ENCODE data around the gene PSMC4.
A peak's percentile ranks its signal among the peaks of the same experiment; 100 is the strongest.

Gene PSMC4

DNA sequence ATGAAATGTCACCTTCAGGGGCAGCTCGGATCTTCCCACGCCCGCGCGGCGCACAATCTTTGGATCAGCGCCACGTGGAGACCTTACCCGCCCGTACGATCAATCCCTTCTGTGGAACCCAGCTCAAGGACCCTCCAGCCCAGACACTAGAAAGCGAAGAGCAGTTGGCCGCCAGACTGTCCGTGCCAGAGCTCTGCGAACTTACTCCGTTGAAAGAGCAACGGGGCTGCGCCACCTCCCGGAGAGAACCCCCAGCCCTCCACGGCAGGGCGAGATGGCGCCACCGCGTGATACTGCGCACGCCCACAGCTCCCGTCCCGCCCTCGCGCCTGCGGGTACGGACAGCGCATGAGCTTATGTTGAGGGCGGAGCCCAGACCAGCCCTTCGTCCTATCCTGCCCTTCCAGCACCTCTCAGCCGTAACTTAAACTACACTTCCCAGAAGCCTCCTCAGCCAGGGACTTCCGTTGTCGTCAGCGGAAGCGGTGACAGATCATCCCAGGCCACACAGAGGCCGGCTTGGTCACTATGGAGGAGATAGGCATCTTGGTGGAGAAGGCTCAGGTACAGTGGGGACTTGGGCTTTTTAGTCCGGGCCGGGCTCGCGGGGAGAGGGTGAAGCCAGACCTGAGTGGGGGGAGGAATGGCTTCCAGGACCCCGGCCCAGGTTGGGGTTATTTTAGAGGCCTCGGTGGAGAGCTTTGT, at the start of gene PSMC4:
Gene PSMC4 (plus strand): TSS at position 491 of the 705 bp plus-strand sequence. CDS start 38 bp downstream, at position 529.
- TF ChIP-seq ZNF274 (IDR thresholded peaks at IDR 0.05; ENCODE audit: low read depth, low read length), result no peak

DNA sequence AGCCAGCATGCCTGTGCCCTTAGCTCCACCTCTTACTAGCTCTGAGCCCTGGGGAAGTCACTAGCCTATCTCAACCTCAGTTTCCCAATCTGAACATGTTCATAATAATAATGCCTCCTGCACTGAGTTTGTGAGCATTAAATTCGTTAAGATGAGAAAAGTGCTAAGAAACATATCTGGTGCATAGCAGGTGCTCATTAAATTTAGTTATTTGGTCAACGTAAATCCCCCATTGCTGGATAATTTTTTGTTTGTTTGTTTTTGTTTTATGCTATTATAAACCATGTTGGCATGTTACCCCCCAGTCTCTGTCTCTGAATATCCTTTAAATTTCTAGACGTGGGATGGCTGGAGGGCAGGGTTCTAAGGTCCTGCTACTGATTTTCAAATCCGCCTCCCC, 47.1 kb upstream of the PSMC4 start:
- H3K4me3 ChIP-seq (ENCODE audit: low read length), result no peak overlapping the region
- no peak for TF ChIP-seq ZNF274 (IDR thresholded peaks at IDR 0.05; ENCODE audit: low read depth, low read length)

More for the DNA sequence above, at the start of gene PSMC4:
- H3K4me3 ChIP-seq (ENCODE audit: low read length), result peak within 1 kb of the TSS; percentile 89

- no peak overlapping the region for H3K4me3 ChIP-seq (ENCODE audit: low read length)
- no peak for TF ChIP-seq ZNF274 (IDR thresholded peaks at IDR 0.05; ENCODE audit: low read depth, low read length)
Measured at GRCh38 chr19:39924389-39924788, 46.6 kb upstream of the PSMC4 start.

GRCh38 chr19:39924952-39925351, 46.0 kb upstream of the PSMC4 start:
- no peak overlapping the region for H3K4me3 ChIP-seq (ENCODE audit: low read length)
- no peak for TF ChIP-seq ZNF274 (IDR thresholded peaks at IDR 0.05; ENCODE audit: low read depth, low read length)

GRCh38 chr19:39926170-39926760, 44.7 kb upstream of the PSMC4 start:
- no peak overlapping the region for H3K4me3 ChIP-seq (ENCODE audit: low read length)
- TF ChIP-seq ZNF274 (IDR thresholded peaks at IDR 0.05; ENCODE audit: low read depth, low read length), result no peak

GRCh38 chr19:39927076-39927475, 43.9 kb upstream of the PSMC4 start:
- no peak for TF ChIP-seq ZNF274 (IDR thresholded peaks at IDR 0.05; ENCODE audit: low read depth, low read length)
- no peak overlapping the region for H3K4me3 ChIP-seq (ENCODE audit: low read length)

DNA sequence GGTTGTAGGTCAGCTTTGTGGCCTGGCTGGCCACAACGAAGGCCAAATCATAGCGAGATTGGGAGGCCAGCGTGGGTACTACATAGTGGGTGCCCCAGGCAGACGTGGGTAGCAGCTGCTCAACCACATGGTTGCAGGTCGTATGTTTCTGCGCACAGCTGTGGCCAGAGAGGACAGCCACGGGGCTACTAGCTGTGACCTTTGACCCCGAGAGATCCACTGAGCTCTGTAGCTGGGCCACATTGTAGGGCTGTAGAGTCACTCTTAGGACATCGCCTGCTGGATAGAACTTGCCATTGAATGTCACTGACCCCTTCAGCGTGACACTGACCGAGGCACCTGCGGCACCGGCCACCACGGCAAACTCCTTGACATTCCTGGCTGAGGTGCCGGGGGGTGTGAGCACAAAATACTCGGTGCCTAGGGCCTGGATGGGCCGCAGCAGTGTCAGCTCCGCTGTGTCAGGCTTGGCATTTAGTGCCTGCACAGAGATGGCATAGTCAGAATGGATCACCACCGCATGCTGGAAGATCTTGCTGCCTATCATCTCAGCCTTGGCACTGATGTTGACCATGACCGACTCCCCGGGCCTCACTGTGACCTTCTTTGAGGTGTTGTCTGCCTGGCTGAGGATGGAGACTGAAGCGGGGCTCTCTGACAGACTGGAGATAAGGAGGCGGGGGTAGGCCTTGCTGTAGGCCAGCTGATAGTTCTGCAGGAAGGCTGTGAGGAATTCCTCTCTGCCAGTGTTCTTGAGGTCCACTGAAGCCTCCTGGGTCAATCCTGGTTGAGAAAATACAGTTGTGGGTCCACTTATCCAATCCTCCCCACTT, 43.2 kb upstream of the PSMC4 start:
- TF ChIP-seq ZNF274 (IDR thresholded peaks at IDR 0.05; ENCODE audit: low read depth, low read length), result no peak
- no peak overlapping the region for H3K4me3 ChIP-seq (ENCODE audit: low read length)

GRCh38 chr19:39928357-39928725, 42.6 kb upstream of the PSMC4 start:
- no peak for TF ChIP-seq ZNF274 (IDR thresholded peaks at IDR 0.05; ENCODE audit: low read depth, low read length)
- H3K4me3 ChIP-seq (ENCODE audit: low read length), result no peak overlapping the region

GRCh38 chr19:39929750-39930149, 41.2 kb upstream of the PSMC4 start:
- H3K4me3 ChIP-seq (ENCODE audit: low read length), result no peak overlapping the region
- TF ChIP-seq ZNF274 (IDR thresholded peaks at IDR 0.05; ENCODE audit: low read depth, low read length), result no peak

DNA sequence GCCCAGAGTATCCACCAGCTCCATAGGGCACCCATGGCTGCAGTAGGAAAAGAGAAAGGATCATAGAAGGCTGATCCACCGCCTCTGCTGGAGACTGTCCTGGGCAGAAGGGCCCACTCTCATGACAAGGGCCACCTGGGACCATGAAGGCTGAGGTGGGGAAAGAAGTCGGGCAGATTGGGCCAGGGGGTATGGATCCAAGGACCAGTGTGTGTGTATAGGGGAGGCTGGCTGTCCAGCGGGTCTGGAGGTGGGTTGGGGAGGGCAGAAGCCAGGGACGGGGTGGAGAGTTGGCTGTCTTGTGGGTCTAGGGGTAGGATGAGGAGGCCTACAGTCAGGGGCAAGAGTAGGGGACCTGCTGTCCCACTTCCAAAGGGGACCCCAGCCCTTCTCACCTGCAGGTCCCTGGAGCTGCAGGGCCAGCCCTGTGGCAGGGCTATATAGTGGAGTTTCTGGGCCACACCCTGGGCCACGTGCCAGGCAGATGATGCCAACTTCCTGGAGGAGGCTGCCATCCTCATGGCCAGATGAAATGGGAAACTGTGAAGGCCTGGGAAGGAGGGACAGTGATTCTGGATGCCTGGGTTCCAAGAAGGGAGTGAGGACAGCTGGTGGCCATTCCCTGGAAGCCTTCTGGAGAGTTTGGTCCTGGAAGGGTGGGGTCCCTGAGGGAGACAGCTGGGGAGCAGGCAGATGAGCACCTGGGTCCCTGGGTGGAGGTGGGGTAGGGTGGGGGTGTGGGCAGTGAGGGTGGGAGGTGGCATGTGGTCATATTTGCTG, 36.2 kb upstream of the PSMC4 start, which contains the start of gene FCGBP:
Gene FCGBP (minus strand): TSS at position 51 of the 780 bp plus-strand sequence.
- H3K4me3 ChIP-seq (ENCODE audit: low read length), result no peak within 1 kb of the TSS
- no peak for TF ChIP-seq ZNF274 (IDR thresholded peaks at IDR 0.05; ENCODE audit: low read depth, low read length)

- no peak for TF ChIP-seq ZNF274 (IDR thresholded peaks at IDR 0.05; ENCODE audit: low read depth, low read length)
- no peak overlapping the region for H3K4me3 ChIP-seq (ENCODE audit: low read length)
Measured at GRCh38 chr19:39935364-39935661, 35.7 kb upstream of the PSMC4 start.

GRCh38 chr19:39936020-39936419, 34.9 kb upstream of the PSMC4 start:
- TF ChIP-seq ZNF274 (IDR thresholded peaks at IDR 0.05; ENCODE audit: low read depth, low read length), result no peak
- H3K4me3 ChIP-seq (ENCODE audit: low read length), result no peak overlapping the region

DNA sequence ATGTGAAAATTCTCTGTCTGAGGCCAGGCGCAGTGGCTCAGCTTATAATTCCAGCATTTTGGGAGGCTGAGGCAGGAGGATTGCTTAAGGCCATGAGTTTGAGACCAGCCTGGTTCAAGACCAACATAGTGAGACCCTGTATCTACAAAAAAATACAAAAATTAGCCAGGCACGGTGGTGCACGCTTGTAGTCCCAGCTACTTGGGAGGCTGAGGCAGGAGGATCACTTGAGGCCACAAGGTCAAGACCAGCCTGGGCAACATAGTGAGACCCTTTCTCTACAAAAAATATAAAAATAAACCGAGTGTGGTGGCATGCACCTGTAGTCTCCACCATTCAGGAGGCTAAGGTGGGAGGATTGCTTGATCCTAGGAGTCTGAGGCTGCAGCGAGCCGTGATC, 34.3 kb upstream of the PSMC4 start:
- no peak for TF ChIP-seq ZNF274 (IDR thresholded peaks at IDR 0.05; ENCODE audit: low read depth, low read length)
- no peak overlapping the region for H3K4me3 ChIP-seq (ENCODE audit: low read length)

GRCh38 chr19:39937094-39937720, 33.8 kb upstream of the PSMC4 start:
- TF ChIP-seq ZNF274 (IDR thresholded peaks at IDR 0.05; ENCODE audit: low read depth, low read length), result no peak

More at GRCh38 chr19:39937094-39937720, 33.8 kb upstream of the PSMC4 start:
- no peak overlapping the region for H3K4me3 ChIP-seq (ENCODE audit: low read length)

Data from GM08714 (cell line).